SK-N-SH (cell line): ENCODE results near the gene SNCAIP. TPM values are rescaled to one million over a fixed set of nuclear protein-coding genes. Genes with fewer than 3 reads are reported as not detected.

Experiments used
- CTCF ChIA-PET: fragments of 300-600, 350-600 bp; formaldehyde crosslinking; extraction: SDS; loops from one replicate; lab custom pipeline; 2021; lab: Yijun Ruan, JAX
- POLR2A ChIA-PET: fragments of 350-600 bp; sonication (Branson Sonifier 250); formaldehyde crosslinking; extraction: SDS; loops from one replicate; lab custom pipeline; 2020; ENCODE audit warnings: antibody characterized with exemption, inconsistent platforms; lab: Yijun Ruan, JAX
- DNase-seq: peaks from one replicate; pipeline ENCODE4 v3.0.0; 2012
- H2AFZ ChIP-seq: fragments of 200-600 bp; sonication (generic); 2 replicates; pipeline ENCODE4 v1.8.1; 2016; ENCODE audit warnings: antibody characterized with exemption, mild to moderate bottlenecking, low read depth
- H3F3A ChIP-seq: fragments of 200-600 bp; sonication (generic); replicated peaks from 2 replicates; pipeline ENCODE3; 2016; ENCODE audit warnings: antibody characterized with exemption, mild to moderate bottlenecking; ENCODE audit not compliant: insufficient read depth
- H3K27ac ChIP-seq, 2 experiments: fragments of 200-500 bp in 1 of 2; fragments of 200-600 bp in 1 of 2; sonication (Bioruptor generic) in 1 of 2; sonication (generic), shearing (Covaris generic) in 1 of 2; 2 replicates each; pipeline versions ENCODE4 v1.5.1 to v1.6.1; 2014 to 2016; ENCODE audit warnings: low read depth in 2 of 2, inconsistent platforms in 1 of 2, low read length in 1 of 2, mild to moderate bottlenecking in 1 of 2, mixed read lengths in 1 of 2
- H3K27me3 ChIP-seq: fragments of 200-600 bp; sonication (generic), shearing (Covaris generic); 2 replicates; pipeline ENCODE4 v1.6.1; 2016; ENCODE audit warnings: mixed run types; ENCODE audit not compliant: insufficient read depth
- H3K36me3 ChIP-seq, 2 experiments: fragments of 200-500 bp in 1 of 2; fragments of 200-600 bp in 1 of 2; sonication (Bioruptor generic) in 1 of 2; sonication (generic) in 1 of 2; replicated peaks in 1 of 2; 2 replicates each; pipeline versions ENCODE3 to v1.5.1; 2014 to 2016; ENCODE audit warnings: low read length in 1 of 2, mild to moderate bottlenecking in 1 of 2; ENCODE audit not compliant: insufficient read depth in 2 of 2, control insufficient read depth in 1 of 2
- H3K4me1 ChIP-seq, 2 experiments: fragments of 200-500 bp in 1 of 2; fragments of 200-600 bp in 1 of 2; sonication (Bioruptor generic) in 1 of 2; sonication (generic), shearing (Covaris generic) in 1 of 2; 2 replicates each; pipeline versions ENCODE4 v1.5.1 to v1.6.1; 2014 to 2016; ENCODE audit warnings: low read depth in 1 of 2, low read length in 1 of 2, mixed run types in 1 of 2; ENCODE audit not compliant: insufficient read depth in 2 of 2, control insufficient read depth in 1 of 2
- H3K4me2 ChIP-seq: fragments of 200-600 bp; sonication (generic), shearing (Covaris generic); 2 replicates; pipeline ENCODE4 v1.6.1; 2017; ENCODE audit warnings: mixed run types
- H3K4me3 ChIP-seq, 2 experiments: fragments of 200-500 bp in 1 of 2; fragments of 200-600 bp in 1 of 2; sonication (Bioruptor generic) in 1 of 2; sonication (generic), shearing (Covaris generic) in 1 of 2; 2 replicates each; pipeline versions ENCODE4 v1.5.1 to v1.8.1; 2014 to 2016; ENCODE audit warnings: low read depth in 2 of 2, inconsistent platforms in 1 of 2, low read length in 1 of 2, mild to moderate bottlenecking in 1 of 2, mixed read lengths in 1 of 2, moderate library complexity in 1 of 2
- H3K79me2 ChIP-seq: fragments of 200-600 bp; sonication (generic); 2 replicates; pipeline ENCODE4 v1.8.1; 2017; ENCODE audit warnings: mild to moderate bottlenecking; ENCODE audit not compliant: insufficient read depth
- H3K9ac ChIP-seq: fragments of 200-600 bp; sonication (generic); 2 replicates; pipeline ENCODE4 v1.6.1; 2017; ENCODE audit warnings: mixed run types
- H3K9me2 ChIP-seq: fragments of 200-600 bp; sonication (generic); 2 replicates; pipeline ENCODE4 v1.6.1; 2017; ENCODE audit warnings: mixed run types
- H3K9me3 ChIP-seq: fragments of 200-600 bp; sonication (generic); 2 replicates; pipeline ENCODE4 v1.6.1; 2017; ENCODE audit warnings: mixed run types, mild to moderate bottlenecking, moderate library complexity
- H4K20me1 ChIP-seq: fragments of 200-600 bp; sonication (generic); 2 replicates; pipeline ENCODE4 v1.6.1; 2017; ENCODE audit warnings: mild to moderate bottlenecking, mixed run types; ENCODE audit not compliant: insufficient read depth
- FOSL2 ChIP-seq: IDR thresholded peaks from 2 replicates; pipeline ENCODE4 v1.4.0; 2012; ENCODE audit warnings: low read depth, mild to moderate bottlenecking, moderate library complexity, borderline replicate concordance
- FOXJ3 ChIP-seq: sonication (generic); formaldehyde crosslinking; IDR thresholded peaks from 2 replicates; pipeline ENCODE4 v1.5.1; 2020; ENCODE audit warnings: mild to moderate bottlenecking, missing genetic modification reagents
- GATA2 ChIP-seq: sonication (generic); formaldehyde crosslinking; IDR thresholded peaks from 2 replicates; pipeline ENCODE4 v1.5.0; 2020; ENCODE audit warnings: mild to moderate bottlenecking, missing genetic modification reagents
- JUND ChIP-seq: IDR thresholded peaks from 2 replicates; pipeline ENCODE4 v1.4.0; 2012
- MXI1 ChIP-seq: IDR thresholded peaks from 2 replicates; pipeline ENCODE4 v1.6.1; 2012; ENCODE audit warnings: mild to moderate bottlenecking, low read depth, low read length, improper control_type of control experiment
- POLR2AphosphoS5 ChIP-seq: IDR thresholded peaks from 2 replicates; pipeline ENCODE4 v1.6.1; 2012; ENCODE audit warnings: low read depth, low read length
- RAD21 ChIP-seq: IDR thresholded peaks from 2 replicates; pipeline ENCODE4 v1.6.1; 2012; ENCODE audit warnings: mild to moderate bottlenecking, low read length
- RXRA ChIP-seq: IDR thresholded peaks from 2 replicates; pipeline ENCODE4 v1.4.0; 2012; ENCODE audit warnings: low read depth, mild to moderate bottlenecking, borderline replicate concordance
- SMC3 ChIP-seq: IDR thresholded peaks from 2 replicates; pipeline ENCODE4 v1.6.1; 2012; ENCODE audit warnings: low read depth, low read length, improper control_type of control experiment
- TAF1 ChIP-seq: IDR thresholded peaks from 2 replicates; pipeline ENCODE4 v1.6.1; 2012; ENCODE audit warnings: low read depth, mild to moderate bottlenecking, low read length, moderate library complexity, borderline replicate concordance
- TCF12 ChIP-seq: IDR thresholded peaks from 2 replicates; pipeline ENCODE4 v1.4.0; 2012
- WGBS: methylation state at CpG from one replicate; pipeline ENCODE4 v1.1.6; 2017; ENCODE audit warnings: low lambda C conversion rate; 5-methylcytosine and 5-hydroxymethylcytosine counted together
- polyA plus RNA-seq, 3 experiments: library from polyadenylated mRNA; depleted of rRNA; stranded (reverse); fragments of >200 nt; gene quantifications; 2 replicates each; pipeline ENCODE4 v1.2.3, GENCODE V29; 2012
- TF ChIP-seq, protein P1 (sequence below): IDR thresholded peaks from 2 replicates; pipeline ENCODE4 v1.6.1; 2012; ENCODE audit warnings: mild to moderate bottlenecking, low read depth, low read length, moderate library complexity
- TF ChIP-seq, protein P2 (sequence below): IDR thresholded peaks from 2 replicates; pipeline ENCODE4 v1.4.0; 2012; ENCODE audit warnings: low read depth
- TF ChIP-seq, protein P3 (sequence below): fragments of 150-350 bp; IDR thresholded peaks from 2 replicates; pipeline ENCODE4 v1.6.1; 2016; ENCODE audit warnings: mild to moderate bottlenecking, low read depth, low read length
- TF ChIP-seq, protein P4 (sequence below): fragments of 200-600 bp; sonication (generic); IDR thresholded peaks from 2 replicates; pipeline ENCODE4 v1.6.1; 2017; ENCODE audit warnings: antibody characterized with exemption, mild to moderate bottlenecking, moderate library complexity
- TF ChIP-seq, protein P5 (sequence below): fragments of 150-350 bp; IDR thresholded peaks from 2 replicates; pipeline ENCODE4 v1.6.1; 2017; ENCODE audit warnings: antibody characterized with exemption, low read length, low read depth, borderline replicate concordance

SNCAIP gene
- polyA plus RNA-seq, 1 of the 3 experiments (the other 2 are of a cell fraction): not detected

DNA sequence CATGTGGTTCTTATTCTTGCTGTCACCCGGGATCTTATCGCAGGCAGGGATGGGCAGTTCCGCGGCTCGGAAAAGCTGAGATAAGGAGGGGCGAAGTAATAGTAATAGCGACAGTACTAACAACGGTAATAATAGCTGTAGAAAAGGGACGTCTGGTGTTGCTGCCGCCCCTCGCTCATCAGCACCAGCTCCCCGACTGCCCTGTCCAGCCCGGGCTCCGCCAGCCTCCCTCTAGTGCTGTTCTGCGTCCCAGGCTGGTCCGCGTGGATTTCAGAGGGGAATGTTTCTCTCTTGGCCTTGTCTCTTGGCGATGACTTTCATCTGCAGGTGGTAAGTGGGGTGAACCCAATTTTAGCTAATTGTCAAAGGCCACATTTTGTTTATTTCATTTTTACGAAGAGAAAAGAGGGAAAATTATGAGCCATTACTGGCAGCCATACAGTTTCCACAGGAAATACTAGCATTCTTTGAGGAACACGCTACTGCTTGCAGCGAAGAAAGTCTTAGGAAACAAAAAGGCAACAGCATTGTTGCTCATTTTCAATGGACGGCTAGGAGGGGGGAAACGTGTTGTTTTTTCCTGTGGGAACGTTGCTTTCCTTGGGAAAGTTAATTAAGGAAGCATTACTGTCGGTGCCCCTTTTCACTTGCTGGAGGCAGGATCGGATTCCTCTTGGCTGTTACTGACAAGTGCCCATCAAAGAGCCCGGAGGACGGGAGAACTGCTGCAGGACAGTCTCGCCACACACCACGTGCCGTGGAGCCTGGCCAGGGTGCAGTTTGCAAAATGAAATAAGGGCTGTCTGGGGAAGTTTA lies 762 bp downstream of the SNCAIP start:
- no peaks in the 10 kb centered on the region for H3K79me2 ChIP-seq

DNA sequence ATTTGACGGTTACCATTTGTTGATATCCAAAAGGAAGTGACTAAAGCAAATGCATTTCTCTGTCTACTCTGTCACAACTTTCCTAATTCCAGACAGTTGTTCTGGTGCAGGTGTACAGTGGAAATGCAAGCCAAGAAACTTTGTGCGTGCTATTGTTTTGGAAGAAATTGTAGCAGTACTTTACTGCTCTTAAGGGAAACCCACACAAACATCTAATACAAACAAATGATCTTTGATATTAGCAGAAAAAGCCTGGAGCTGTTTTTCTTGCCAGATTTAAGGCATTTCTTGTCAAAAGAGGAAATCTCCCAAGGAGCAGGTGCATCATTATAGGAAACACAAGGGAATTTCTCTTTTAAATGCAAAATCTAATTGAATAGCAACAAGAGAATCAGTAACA lies 2.0 kb downstream of the SNCAIP start:
- Histone ChIP-seq H3K9ac (no peak overlapping the region), H2AFZ (no peak overlapping the region), H3K79me2 (no peaks in the 10 kb centered on the region), H3K4me3 (no peak overlapping the region), H3K27ac (no peak overlapping the region), H3K4me2 (no peak overlapping the region), H3K9me3 (no peaks in the 10 kb centered on the region), H3K27me3 (peaks cover 11% of the 10 kb centered on the region), H3K36me3 (no peaks in the 10 kb centered on the region), H3K4me1 (peaks cover 0 to 14% of the 10 kb centered on the region in 2 experiments; a peak in 2 of 4 replicates), H4K20me1 (no peaks in the 10 kb centered on the region), H3K9me2 (no peaks in the 10 kb centered on the region), H3F3A (no peaks in the 10 kb centered on the region)
- CTCF ChIA-PET: no interaction called here
- no peak for DNase-seq
- TF ChIP-seq, protein P1, sequence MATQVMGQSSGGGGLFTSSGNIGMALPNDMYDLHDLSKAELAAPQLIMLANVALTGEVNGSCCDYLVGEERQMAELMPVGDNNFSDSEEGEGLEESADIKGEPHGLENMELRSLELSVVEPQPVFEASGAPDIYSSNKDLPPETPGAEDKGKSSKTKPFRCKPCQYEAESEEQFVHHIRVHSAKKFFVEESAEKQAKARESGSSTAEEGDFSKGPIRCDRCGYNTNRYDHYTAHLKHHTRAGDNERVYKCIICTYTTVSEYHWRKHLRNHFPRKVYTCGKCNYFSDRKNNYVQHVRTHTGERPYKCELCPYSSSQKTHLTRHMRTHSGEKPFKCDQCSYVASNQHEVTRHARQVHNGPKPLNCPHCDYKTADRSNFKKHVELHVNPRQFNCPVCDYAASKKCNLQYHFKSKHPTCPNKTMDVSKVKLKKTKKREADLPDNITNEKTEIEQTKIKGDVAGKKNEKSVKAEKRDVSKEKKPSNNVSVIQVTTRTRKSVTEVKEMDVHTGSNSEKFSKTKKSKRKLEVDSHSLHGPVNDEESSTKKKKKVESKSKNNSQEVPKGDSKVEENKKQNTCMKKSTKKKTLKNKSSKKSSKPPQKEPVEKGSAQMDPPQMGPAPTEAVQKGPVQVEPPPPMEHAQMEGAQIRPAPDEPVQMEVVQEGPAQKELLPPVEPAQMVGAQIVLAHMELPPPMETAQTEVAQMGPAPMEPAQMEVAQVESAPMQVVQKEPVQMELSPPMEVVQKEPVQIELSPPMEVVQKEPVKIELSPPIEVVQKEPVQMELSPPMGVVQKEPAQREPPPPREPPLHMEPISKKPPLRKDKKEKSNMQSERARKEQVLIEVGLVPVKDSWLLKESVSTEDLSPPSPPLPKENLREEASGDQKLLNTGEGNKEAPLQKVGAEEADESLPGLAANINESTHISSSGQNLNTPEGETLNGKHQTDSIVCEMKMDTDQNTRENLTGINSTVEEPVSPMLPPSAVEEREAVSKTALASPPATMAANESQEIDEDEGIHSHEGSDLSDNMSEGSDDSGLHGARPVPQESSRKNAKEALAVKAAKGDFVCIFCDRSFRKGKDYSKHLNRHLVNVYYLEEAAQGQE: no peak
- TF ChIP-seq TCF12 (no peak), SMC3 (no peak), MXI1 (no peak), RAD21 (no peak), TAF1 (no peak), RXRA (no peak), FOXJ3 (no peak), JUND (no peak)
- TF ChIP-seq, protein P2, sequence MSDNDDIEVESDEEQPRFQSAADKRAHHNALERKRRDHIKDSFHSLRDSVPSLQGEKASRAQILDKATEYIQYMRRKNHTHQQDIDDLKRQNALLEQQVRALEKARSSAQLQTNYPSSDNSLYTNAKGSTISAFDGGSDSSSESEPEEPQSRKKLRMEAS: no peak
- TF ChIP-seq, protein P3, sequence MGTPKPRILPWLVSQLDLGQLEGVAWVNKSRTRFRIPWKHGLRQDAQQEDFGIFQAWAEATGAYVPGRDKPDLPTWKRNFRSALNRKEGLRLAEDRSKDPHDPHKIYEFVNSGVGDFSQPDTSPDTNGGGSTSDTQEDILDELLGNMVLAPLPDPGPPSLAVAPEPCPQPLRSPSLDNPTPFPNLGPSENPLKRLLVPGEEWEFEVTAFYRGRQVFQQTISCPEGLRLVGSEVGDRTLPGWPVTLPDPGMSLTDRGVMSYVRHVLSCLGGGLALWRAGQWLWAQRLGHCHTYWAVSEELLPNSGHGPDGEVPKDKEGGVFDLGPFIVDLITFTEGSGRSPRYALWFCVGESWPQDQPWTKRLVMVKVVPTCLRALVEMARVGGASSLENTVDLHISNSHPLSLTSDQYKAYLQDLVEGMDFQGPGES: no peak
- TF ChIP-seq, protein P4, sequence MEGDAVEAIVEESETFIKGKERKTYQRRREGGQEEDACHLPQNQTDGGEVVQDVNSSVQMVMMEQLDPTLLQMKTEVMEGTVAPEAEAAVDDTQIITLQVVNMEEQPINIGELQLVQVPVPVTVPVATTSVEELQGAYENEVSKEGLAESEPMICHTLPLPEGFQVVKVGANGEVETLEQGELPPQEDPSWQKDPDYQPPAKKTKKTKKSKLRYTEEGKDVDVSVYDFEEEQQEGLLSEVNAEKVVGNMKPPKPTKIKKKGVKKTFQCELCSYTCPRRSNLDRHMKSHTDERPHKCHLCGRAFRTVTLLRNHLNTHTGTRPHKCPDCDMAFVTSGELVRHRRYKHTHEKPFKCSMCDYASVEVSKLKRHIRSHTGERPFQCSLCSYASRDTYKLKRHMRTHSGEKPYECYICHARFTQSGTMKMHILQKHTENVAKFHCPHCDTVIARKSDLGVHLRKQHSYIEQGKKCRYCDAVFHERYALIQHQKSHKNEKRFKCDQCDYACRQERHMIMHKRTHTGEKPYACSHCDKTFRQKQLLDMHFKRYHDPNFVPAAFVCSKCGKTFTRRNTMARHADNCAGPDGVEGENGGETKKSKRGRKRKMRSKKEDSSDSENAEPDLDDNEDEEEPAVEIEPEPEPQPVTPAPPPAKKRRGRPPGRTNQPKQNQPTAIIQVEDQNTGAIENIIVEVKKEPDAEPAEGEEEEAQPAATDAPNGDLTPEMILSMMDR: no peak
- TF ChIP-seq, protein P5, sequence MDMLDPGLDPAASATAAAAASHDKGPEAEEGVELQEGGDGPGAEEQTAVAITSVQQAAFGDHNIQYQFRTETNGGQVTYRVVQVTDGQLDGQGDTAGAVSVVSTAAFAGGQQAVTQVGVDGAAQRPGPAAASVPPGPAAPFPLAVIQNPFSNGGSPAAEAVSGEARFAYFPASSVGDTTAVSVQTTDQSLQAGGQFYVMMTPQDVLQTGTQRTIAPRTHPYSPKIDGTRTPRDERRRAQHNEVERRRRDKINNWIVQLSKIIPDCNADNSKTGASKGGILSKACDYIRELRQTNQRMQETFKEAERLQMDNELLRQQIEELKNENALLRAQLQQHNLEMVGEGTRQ: no peak
- POLR2A ChIA-PET: no interaction called here
- WGBS: 80% methylated on average over 2 of the region's 2 CpGs

More for the DNA sequence above, 762 bp downstream of the SNCAIP start:
- H3K4me2 ChIP-seq: peak overlapping the region; percentile 86
- peak overlapping the region; percentile 92 for H2AFZ ChIP-seq
- H4K20me1 ChIP-seq: no peaks in the 10 kb centered on the region
- H3K36me3 ChIP-seq: no peaks in the 10 kb centered on the region
- ChIA-PET POLR2A (no interaction called here), CTCF (interaction anchor here (1.0 kb wide), 1 partner anchor 103 kb away, joined by 3 read pairs; no protein-coding TSS in a partner anchor)
- peaks cover 11% of the 10 kb centered on the region for H3K27me3 ChIP-seq
- TF ChIP-seq MXI1 (peak; percentile 14; the same call in 1 of the 2 replicates), GATA2 (CRISPR knock-in tag) (peak; percentile 38; the same call in 1 of the 2 replicates), POLR2AphosphoS5 (no peak), FOSL2 (no peak)
- peak; percentile 59 for DNase-seq
- peaks cover 0 to 14% of the 10 kb centered on the region in 2 experiments; a peak in 2 of 4 replicates for H3K4me1 ChIP-seq
- H3K4me3 ChIP-seq: peak overlapping the region; percentile 56 to 65
- 29% methylated on average over 31 of the region's 31 CpGs for WGBS
- peak overlapping the region in 1 of 2 experiments; percentile 22; a peak in 1 of 4 replicates for H3K27ac ChIP-seq
- H3K9me3 ChIP-seq: no peaks in the 10 kb centered on the region
- H3K9me2 ChIP-seq: no peaks in the 10 kb centered on the region
- H3K9ac ChIP-seq: no peak overlapping the region
- H3F3A ChIP-seq: no peaks in the 10 kb centered on the region
